Neural cell (in vitro differentiated cells): Measurements from ENCODE around the gene GBE1. TPM values are rescaled to one million over a fixed set of nuclear protein-coding genes. Genes with fewer than 3 reads are reported as not detected.

Source experiments
- H2AFZ ChIP-seq: fragments of 200-600, 300-800 bp; sonication (generic), shearing (Covaris generic); 2 replicates; pipeline ENCODE4 v1.6.0; 2014; ENCODE audit warnings: low read depth, mild to moderate bottlenecking, antibody characterized with exemption, low read length, moderate library complexity
- H3F3A ChIP-seq: fragments of 200-600 bp; shearing (Covaris generic); 2 replicates; pipeline ENCODE4 v1.6.1; 2016; ENCODE audit warnings: mild to moderate bottlenecking, moderate library complexity, mixed read lengths, antibody characterized with exemption, low read length; ENCODE audit not compliant: insufficient read depth, poor library complexity, severe bottlenecking
- H3K27ac ChIP-seq: fragments of 200-600, 300-800 bp; sonication (generic), shearing (Covaris generic); 2 replicates; pipeline ENCODE4 v1.5.1; 2014; ENCODE audit warnings: mild to moderate bottlenecking, low read length, moderate library complexity
- H3K27me3 ChIP-seq: fragments of 300-800, 200-600 bp; sonication (generic), shearing (Covaris generic); 2 replicates; pipeline ENCODE4 v1.6.0; 2014; ENCODE audit warnings: mild to moderate bottlenecking, low read depth, low read length, moderate library complexity; ENCODE audit not compliant: insufficient read depth
- H3K36me3 ChIP-seq: fragments of 300-800, 200-600 bp; sonication (generic), shearing (Covaris generic); 2 replicates; pipeline ENCODE4 v1.5.1; 2014; ENCODE audit warnings: mild to moderate bottlenecking, antibody characterized with exemption, low read length, moderate library complexity; ENCODE audit not compliant: insufficient read depth
- H3K4me2 ChIP-seq: fragments of 300-800, 200-600 bp; sonication (generic), shearing (Covaris generic); 2 replicates; pipeline ENCODE4 v1.6.0; 2014; ENCODE audit warnings: mild to moderate bottlenecking, low read length
- H3K4me3 ChIP-seq: fragments of 300-800, 200-600 bp; sonication (generic), shearing (Covaris generic); 2 replicates; pipeline ENCODE4 v1.5.1; 2014; ENCODE audit warnings: mild to moderate bottlenecking, low read length, moderate library complexity
- H3K79me2 ChIP-seq: fragments of 200-600 bp; shearing (Covaris generic); replicated peaks from 2 replicates; pipeline ENCODE4 v1.6.0; 2014; ENCODE audit warnings: mild to moderate bottlenecking, low read length, moderate library complexity; ENCODE audit not compliant: insufficient read depth
- H3K9ac ChIP-seq: fragments of 300-800, 200-600 bp; sonication (generic), shearing (Covaris generic); 2 replicates; pipeline ENCODE4 v1.6.1; 2016; ENCODE audit warnings: mild to moderate bottlenecking, low read length, mixed read lengths
- H3K9me2 ChIP-seq: fragments of 200-600 bp; shearing (Covaris generic); 2 replicates; pipeline ENCODE4 v1.6.1; 2016; ENCODE audit warnings: mild to moderate bottlenecking, low read length, mixed read lengths; ENCODE audit not compliant: insufficient read depth
- H3K9me3 ChIP-seq: fragments of 200-600, 300-800 bp; sonication (generic), shearing (Covaris generic); 2 replicates; pipeline ENCODE4 v1.6.1; 2016; ENCODE audit warnings: mild to moderate bottlenecking, mixed run types, low read length, moderate library complexity, mixed read lengths
- H4K20me1 ChIP-seq: fragments of 200-600 bp; shearing (Covaris generic); 2 replicates; pipeline ENCODE4 v1.6.1; 2016; ENCODE audit warnings: mild to moderate bottlenecking, mixed run types; ENCODE audit not compliant: insufficient read depth
- EP300 ChIP-seq: fragments of 450-650 bp; conservative IDR thresholded peaks from 2 replicates; pipeline ENCODE4 v1.6.1; 2014; ENCODE audit warnings: antibody characterized with exemption, mild to moderate bottlenecking, moderate library complexity; ENCODE audit not compliant: poor library complexity, severe bottlenecking
- EZH2 ChIP-seq: fragments of 200-600, 300-800 bp; shearing (Covaris generic), sonication (generic); IDR thresholded peaks from 2 replicates; pipeline ENCODE4 v1.6.1; 2014; ENCODE audit warnings: antibody characterized with exemption, low read length, borderline replicate concordance, mild to moderate bottlenecking; ENCODE audit not compliant: insufficient read depth, poor library complexity, severe bottlenecking
- MXI1 ChIP-seq: fragments of 450-650 bp; conservative IDR thresholded peaks from 2 replicates; pipeline ENCODE4 v1.6.1; 2014; ENCODE audit warnings: antibody characterized with exemption, mild to moderate bottlenecking; ENCODE audit not compliant: poor library complexity, severe bottlenecking
- POLR2AphosphoS5 ChIP-seq: IDR thresholded peaks from 2 replicates; pipeline ENCODE4 v1.6.1; 2012
- RAD21 ChIP-seq: fragments of 450-650 bp; conservative IDR thresholded peaks from 2 replicates; pipeline ENCODE4 v1.6.1; 2014; ENCODE audit warnings: antibody characterized with exemption, mild to moderate bottlenecking, moderate library complexity
- SMC3 ChIP-seq: fragments of 450-650 bp; conservative IDR thresholded peaks from 2 replicates; pipeline ENCODE4 v1.6.1; 2014; ENCODE audit warnings: antibody characterized with exemption, mild to moderate bottlenecking, moderate library complexity; ENCODE audit not compliant: poor library complexity
- TAF1 ChIP-seq: IDR thresholded peaks from 2 replicates; pipeline ENCODE4 v1.6.1; 2012; ENCODE audit warnings: low read depth
- polyA plus RNA-seq: library from polyadenylated mRNA; depleted of rRNA; stranded (reverse); fragments of >200 nt; gene quantifications from 2 replicates; pipeline ENCODE4 v1.2.3, GENCODE V29; 2014
- TF ChIP-seq, protein P1 (sequence below): fragments of 450-650 bp; IDR thresholded peaks from 2 replicates; pipeline ENCODE4 v1.5.1; 2014; ENCODE audit warnings: antibody characterized with exemption, mild to moderate bottlenecking, moderate library complexity; ENCODE audit not compliant: poor library complexity, severe bottlenecking
- TF ChIP-seq, protein P2 (sequence below): IDR thresholded peaks from 2 replicates; pipeline ENCODE4 v1.6.1; 2012; ENCODE audit warnings: borderline replicate concordance

GBE1 gene
- polyA plus RNA-seq, 1 donor from 2014 or later: 2.4 TPM

DNA sequence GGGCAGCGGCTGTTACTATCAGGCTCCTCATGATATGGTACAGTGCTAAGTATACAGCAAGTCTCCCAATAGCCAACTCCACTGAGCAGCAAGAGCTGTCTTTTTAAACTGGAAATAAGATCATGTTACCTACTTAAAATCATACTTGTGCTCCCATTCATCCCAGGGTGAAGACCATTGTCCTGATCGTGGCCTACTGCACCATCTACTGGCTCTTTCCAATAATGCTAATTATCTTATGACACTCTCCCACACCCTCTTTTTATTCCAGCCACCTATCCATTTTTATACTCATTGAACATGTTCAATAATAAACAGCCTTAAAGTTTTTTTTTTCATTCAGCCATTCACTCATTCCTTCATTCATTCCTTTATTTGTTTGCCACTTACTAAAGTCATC is 117.7 kb downstream of the GBE1 start:
- Histone ChIP-seq H3K9ac (no peak overlapping the region), H3K79me2 (no peaks in the 10 kb centered on the region), H2AFZ (no peak overlapping the region), H3K4me3 (no peak overlapping the region), H3K9me2 (no peaks in the 10 kb centered on the region), H3F3A (no peaks in the 10 kb centered on the region), H3K27ac (no peak overlapping the region), H3K27me3 (no peaks in the 10 kb centered on the region), H4K20me1 (no peaks in the 10 kb centered on the region), H3K4me2 (no peak overlapping the region), H3K36me3 (no peaks in the 10 kb centered on the region), H3K9me3 (no peaks in the 10 kb centered on the region)
- TF ChIP-seq TAF1: no peak
- no peak for TF ChIP-seq POLR2AphosphoS5
- TF ChIP-seq MXI1: no peak
- TF ChIP-seq EP300: no peak
- TF ChIP-seq, protein P1, sequence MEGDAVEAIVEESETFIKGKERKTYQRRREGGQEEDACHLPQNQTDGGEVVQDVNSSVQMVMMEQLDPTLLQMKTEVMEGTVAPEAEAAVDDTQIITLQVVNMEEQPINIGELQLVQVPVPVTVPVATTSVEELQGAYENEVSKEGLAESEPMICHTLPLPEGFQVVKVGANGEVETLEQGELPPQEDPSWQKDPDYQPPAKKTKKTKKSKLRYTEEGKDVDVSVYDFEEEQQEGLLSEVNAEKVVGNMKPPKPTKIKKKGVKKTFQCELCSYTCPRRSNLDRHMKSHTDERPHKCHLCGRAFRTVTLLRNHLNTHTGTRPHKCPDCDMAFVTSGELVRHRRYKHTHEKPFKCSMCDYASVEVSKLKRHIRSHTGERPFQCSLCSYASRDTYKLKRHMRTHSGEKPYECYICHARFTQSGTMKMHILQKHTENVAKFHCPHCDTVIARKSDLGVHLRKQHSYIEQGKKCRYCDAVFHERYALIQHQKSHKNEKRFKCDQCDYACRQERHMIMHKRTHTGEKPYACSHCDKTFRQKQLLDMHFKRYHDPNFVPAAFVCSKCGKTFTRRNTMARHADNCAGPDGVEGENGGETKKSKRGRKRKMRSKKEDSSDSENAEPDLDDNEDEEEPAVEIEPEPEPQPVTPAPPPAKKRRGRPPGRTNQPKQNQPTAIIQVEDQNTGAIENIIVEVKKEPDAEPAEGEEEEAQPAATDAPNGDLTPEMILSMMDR: no peak
- TF ChIP-seq, protein P2, sequence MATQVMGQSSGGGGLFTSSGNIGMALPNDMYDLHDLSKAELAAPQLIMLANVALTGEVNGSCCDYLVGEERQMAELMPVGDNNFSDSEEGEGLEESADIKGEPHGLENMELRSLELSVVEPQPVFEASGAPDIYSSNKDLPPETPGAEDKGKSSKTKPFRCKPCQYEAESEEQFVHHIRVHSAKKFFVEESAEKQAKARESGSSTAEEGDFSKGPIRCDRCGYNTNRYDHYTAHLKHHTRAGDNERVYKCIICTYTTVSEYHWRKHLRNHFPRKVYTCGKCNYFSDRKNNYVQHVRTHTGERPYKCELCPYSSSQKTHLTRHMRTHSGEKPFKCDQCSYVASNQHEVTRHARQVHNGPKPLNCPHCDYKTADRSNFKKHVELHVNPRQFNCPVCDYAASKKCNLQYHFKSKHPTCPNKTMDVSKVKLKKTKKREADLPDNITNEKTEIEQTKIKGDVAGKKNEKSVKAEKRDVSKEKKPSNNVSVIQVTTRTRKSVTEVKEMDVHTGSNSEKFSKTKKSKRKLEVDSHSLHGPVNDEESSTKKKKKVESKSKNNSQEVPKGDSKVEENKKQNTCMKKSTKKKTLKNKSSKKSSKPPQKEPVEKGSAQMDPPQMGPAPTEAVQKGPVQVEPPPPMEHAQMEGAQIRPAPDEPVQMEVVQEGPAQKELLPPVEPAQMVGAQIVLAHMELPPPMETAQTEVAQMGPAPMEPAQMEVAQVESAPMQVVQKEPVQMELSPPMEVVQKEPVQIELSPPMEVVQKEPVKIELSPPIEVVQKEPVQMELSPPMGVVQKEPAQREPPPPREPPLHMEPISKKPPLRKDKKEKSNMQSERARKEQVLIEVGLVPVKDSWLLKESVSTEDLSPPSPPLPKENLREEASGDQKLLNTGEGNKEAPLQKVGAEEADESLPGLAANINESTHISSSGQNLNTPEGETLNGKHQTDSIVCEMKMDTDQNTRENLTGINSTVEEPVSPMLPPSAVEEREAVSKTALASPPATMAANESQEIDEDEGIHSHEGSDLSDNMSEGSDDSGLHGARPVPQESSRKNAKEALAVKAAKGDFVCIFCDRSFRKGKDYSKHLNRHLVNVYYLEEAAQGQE: no peak
- no peak for TF ChIP-seq EZH2
- no peak for TF ChIP-seq RAD21
- no peak for TF ChIP-seq SMC3

DNA sequence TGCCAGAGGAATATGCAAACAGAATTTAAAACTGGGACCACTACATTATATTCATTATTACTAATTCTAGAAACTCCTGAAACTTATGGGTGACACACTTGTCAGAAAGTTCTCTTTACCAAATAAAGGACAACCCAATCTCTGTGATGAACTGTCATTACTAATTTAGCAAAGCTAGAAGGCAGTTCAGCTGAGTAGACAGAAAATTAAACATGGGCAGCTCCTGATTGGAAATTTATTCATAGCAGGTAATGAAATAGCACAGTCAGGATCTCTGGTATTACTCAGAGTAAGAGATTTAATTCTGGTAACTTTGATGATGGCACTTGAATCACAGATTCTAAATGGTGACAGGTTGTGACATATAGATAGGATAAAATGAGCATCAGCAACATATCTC is 123.0 kb downstream of the GBE1 start:
- H3K27me3 ChIP-seq: no peaks in the 10 kb centered on the region
- TF ChIP-seq EZH2: no peak
- no peak for TF ChIP-seq POLR2AphosphoS5
- TF ChIP-seq, protein P2: no peak
- TF ChIP-seq TAF1: no peak
- no peak for TF ChIP-seq SMC3
- no peak for TF ChIP-seq RAD21
- no peak for TF ChIP-seq MXI1
- TF ChIP-seq EP300: no peak
- H3K9me2 ChIP-seq: no peaks in the 10 kb centered on the region
- no peak overlapping the region for H2AFZ ChIP-seq
- H4K20me1 ChIP-seq: no peaks in the 10 kb centered on the region
- no peaks in the 10 kb centered on the region for H3K9me3 ChIP-seq
- no peak overlapping the region for H3K27ac ChIP-seq
- H3K4me2 ChIP-seq: no peak overlapping the region
- no peak overlapping the region for H3K4me3 ChIP-seq
- no peak overlapping the region for H3K9ac ChIP-seq
- no peaks in the 10 kb centered on the region for H3F3A ChIP-seq
- H3K36me3 ChIP-seq: no peaks in the 10 kb centered on the region
- no peaks in the 10 kb centered on the region for H3K79me2 ChIP-seq
